K562 (cell line): ENCODE data around the gene GCDH. TPM values are rescaled to one million over a fixed set of nuclear protein-coding genes. Genes with fewer than 3 reads are reported as not detected.
A peak's percentile ranks its signal among the peaks of the same experiment; 100 is the strongest.

ENCODE experiments used
- BRCA1 ChIP-seq, 2 experiments: fragments of 450-650 bp in 1 of 2; sonication (generic) in 1 of 2; formaldehyde crosslinking in 1 of 2; IDR thresholded peaks; 2 replicates each; pipeline versions ENCODE4 v1.5.0 to v1.6.1; 2017 to 2020; ENCODE audit warnings: mild to moderate bottlenecking in 1 of 2, missing genetic modification reagents in 1 of 2
- KLF16 ChIP-seq: IDR thresholded peaks from 2 replicates; pipeline ENCODE4 v1.6.1; 2016; ENCODE audit warnings: antibody characterized with exemption
- LEF1 ChIP-seq: fragments of 450-650 bp; IDR thresholded peaks from 2 replicates; pipeline ENCODE4 v1.6.1; 2016; ENCODE audit warnings: mild to moderate bottlenecking
- MTA3 ChIP-seq: fragments of 450-650 bp; formaldehyde crosslinking; IDR thresholded peaks from 2 replicates; pipeline ENCODE4 v1.6.1; 2017; ENCODE audit warnings: mild to moderate bottlenecking, borderline replicate concordance
- NONO ChIP-seq, 2 experiments: fragments of 200-400 bp in 1 of 2; fragments of 450-650 bp in 1 of 2; formaldehyde crosslinking in 1 of 2; IDR thresholded peaks; 2 replicates each; pipeline ENCODE4 v1.6.1; 2017; ENCODE audit warnings: low read depth in 2 of 2, mild to moderate bottlenecking in 2 of 2, moderate library complexity in 2 of 2, low read length in 1 of 2
- PML ChIP-seq: IDR thresholded peaks from 2 replicates; pipeline ENCODE4 v1.6.1; 2012; ENCODE audit warnings: low read length, inconsistent platforms
- RBM14 ChIP-seq: fragments of 200-400 bp; formaldehyde crosslinking; IDR thresholded peaks from 2 replicates; pipeline ENCODE4 v1.6.1; 2018; ENCODE audit warnings: low read depth, mild to moderate bottlenecking, low read length, moderate library complexity, borderline replicate concordance; ENCODE audit not compliant: insufficient read depth
- SP2 ChIP-seq: IDR thresholded peaks from 2 replicates; pipeline ENCODE4 v1.6.1; 2011; ENCODE audit warnings: mild to moderate bottlenecking, low read depth, low read length, moderate library complexity; ENCODE audit not compliant: poor library complexity, severe bottlenecking; ENCODE audit errors: extremely low read depth
- TAF7 ChIP-seq: fragments of 450-650 bp; IDR thresholded peaks from 2 replicates; pipeline ENCODE4 v1.6.1; 2016; ENCODE audit warnings: missing genetic modification characterization, missing compliant biosample characterization
- TOE1 ChIP-seq, 2 experiments: fragments of 450-650 bp in 1 of 2; sonication (generic) in 1 of 2; formaldehyde crosslinking in 1 of 2; IDR thresholded peaks; 2 replicates each; pipeline versions ENCODE4 v1.7.1 to v1.8.0; 2016 to 2022; ENCODE audit warnings: borderline replicate concordance in 2 of 2, mild to moderate bottlenecking in 2 of 2, antibody characterized with exemption in 1 of 2, inconsistent platforms in 1 of 2, low read depth in 1 of 2, missing genetic modification reagents in 1 of 2, moderate library complexity in 1 of 2
- ZBTB2 ChIP-seq: fragments of 450-650 bp; IDR thresholded peaks from 2 replicates; pipeline ENCODE4 v1.6.1; 2016; ENCODE audit warnings: antibody characterized with exemption
- polyA plus RNA-seq, 8 experiments: library from polyadenylated mRNA; depleted of rRNA in 4 of 8; stranded (reverse) in 5 of 8; unstranded in 3 of 8; fragments of >200 nt; fragmentation: Nextera tagmentation in 2 of 8; fragmentation: Illumina TruSeq in 1 of 8; extraction: Ambion mirVana in 2 of 8; extraction: Trizol in 1 of 8; gene quantifications; 2 replicates each; pipeline versions ENCODE4 v1.2.1 to v1.2.3, GENCODE V29; 2011 to 2014; ENCODE audit warnings: inconsistent platforms in 1 of 8, missing spikeins in 1 of 8
- total RNA-seq, 7 experiments: library from RNA; depleted of rRNA in 6 of 7; stranded (reverse); fragments of >200 nt in 6 of 7; fragmentation: Illumina TruSeq in 2 of 7; extraction: Trizol in 2 of 7; gene quantifications; 2 replicates each; pipeline versions ENCODE4 v1.2.1 to v1.2.3, GENCODE V29; 2011 to 2021; ENCODE audit warnings: low replicate concordance in 1 of 7
- TF ChIP-seq, protein P1 (sequence below): sonication (generic); formaldehyde crosslinking; IDR thresholded peaks from 2 replicates; pipeline ENCODE4 v1.8.0; 2022; ENCODE audit warnings: mild to moderate bottlenecking, missing genetic modification reagents
- TF ChIP-seq, protein P2 (sequence below): sonication (generic); formaldehyde crosslinking; IDR thresholded peaks from 2 replicates; pipeline ENCODE4 v1.8.0; 2022; ENCODE audit warnings: mild to moderate bottlenecking, missing genetic modification reagents, borderline replicate concordance
- TF ChIP-seq, protein P3 (sequence below): fragments of 250-450 bp; sonication (Bioruptor Pico); IDR thresholded peaks from 2 replicates; pipeline ENCODE4 v1.5.0; 2021; ENCODE audit warnings: mild to moderate bottlenecking, borderline replicate concordance
- TF ChIP-seq, protein P4 (sequence below): sonication (generic); formaldehyde crosslinking; IDR thresholded peaks from 2 replicates; pipeline ENCODE4 v1.8.1; 2023; ENCODE audit warnings: mild to moderate bottlenecking, missing genetic modification reagents, moderate library complexity

GCDH gene
- total and polyA plus RNA-seq, 9 of the 15 experiments (the other 6 are each of a cell fraction or from before 2014, with no cell fraction given): 2.9 to 50.8 (median 19.1) TPM

GRCh38 chr19:12945479-12946091 lies 54.6 kb downstream of the GCDH start, which contains the start of gene RAD23A (continued):
- TF ChIP-seq ZBTB2: peak; percentile 96
- TF ChIP-seq, protein P1, sequence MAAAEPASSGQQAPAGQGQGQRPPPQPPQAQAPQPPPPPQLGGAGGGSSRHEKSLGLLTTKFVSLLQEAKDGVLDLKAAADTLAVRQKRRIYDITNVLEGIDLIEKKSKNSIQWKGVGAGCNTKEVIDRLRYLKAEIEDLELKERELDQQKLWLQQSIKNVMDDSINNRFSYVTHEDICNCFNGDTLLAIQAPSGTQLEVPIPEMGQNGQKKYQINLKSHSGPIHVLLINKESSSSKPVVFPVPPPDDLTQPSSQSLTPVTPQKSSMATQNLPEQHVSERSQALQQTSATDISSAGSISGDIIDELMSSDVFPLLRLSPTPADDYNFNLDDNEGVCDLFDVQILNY: peak; percentile 80
- peak; percentile 97 for TF ChIP-seq TOE1 (IDR thresholded peaks at IDR 0.05; ENCODE audit: borderline replicate concordance)
- TF ChIP-seq TOE1 (CRISPR knock-in tag; IDR thresholded peaks at IDR 0.05; ENCODE audit: borderline replicate concordance, low read depth): peak; percentile 87; the same call in 1 of the 2 replicates
- TF ChIP-seq NONO (IDR thresholded peaks at IDR 0.05; ENCODE audit: low read depth in 2 of 2, low read length in 1 of 2): peak; percentile 47 to 58; a peak in 1 of 4 replicates
- TF ChIP-seq RBM14: no peak
- TF ChIP-seq, protein P2, sequence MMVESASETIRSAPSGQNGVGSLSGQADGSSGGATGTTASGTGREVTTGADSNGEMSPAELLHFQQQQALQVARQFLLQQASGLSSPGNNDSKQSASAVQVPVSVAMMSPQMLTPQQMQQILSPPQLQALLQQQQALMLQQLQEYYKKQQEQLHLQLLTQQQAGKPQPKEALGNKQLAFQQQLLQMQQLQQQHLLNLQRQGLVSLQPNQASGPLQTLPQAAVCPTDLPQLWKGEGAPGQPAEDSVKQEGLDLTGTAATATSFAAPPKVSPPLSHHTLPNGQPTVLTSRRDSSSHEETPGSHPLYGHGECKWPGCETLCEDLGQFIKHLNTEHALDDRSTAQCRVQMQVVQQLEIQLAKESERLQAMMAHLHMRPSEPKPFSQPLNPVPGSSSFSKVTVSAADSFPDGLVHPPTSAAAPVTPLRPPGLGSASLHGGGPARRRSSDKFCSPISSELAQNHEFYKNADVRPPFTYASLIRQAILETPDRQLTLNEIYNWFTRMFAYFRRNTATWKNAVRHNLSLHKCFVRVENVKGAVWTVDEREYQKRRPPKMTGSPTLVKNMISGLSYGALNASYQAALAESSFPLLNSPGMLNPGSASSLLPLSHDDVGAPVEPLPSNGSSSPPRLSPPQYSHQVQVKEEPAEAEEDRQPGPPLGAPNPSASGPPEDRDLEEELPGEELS: no peak
- TF ChIP-seq, protein P3, sequence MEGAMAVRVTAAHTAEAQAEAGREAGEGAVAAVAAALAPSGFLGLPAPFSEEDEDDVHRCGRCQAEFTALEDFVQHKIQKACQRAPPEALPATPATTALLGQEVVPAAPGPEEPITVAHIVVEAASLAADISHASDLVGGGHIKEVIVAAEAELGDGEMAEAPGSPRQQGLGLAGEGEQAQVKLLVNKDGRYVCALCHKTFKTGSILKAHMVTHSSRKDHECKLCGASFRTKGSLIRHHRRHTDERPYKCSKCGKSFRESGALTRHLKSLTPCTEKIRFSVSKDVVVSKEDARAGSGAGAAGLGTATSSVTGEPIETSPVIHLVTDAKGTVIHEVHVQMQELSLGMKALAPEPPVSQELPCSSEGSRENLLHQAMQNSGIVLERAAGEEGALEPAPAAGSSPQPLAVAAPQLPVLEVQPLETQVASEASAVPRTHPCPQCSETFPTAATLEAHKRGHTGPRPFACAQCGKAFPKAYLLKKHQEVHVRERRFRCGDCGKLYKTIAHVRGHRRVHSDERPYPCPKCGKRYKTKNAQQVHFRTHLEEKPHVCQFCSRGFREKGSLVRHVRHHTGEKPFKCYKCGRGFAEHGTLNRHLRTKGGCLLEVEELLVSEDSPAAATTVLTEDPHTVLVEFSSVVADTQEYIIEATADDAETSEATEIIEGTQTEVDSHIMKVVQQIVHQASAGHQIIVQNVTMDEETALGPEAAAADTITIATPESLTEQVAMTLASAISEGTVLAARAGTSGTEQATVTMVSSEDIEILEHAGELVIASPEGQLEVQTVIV (CRISPR knock-in tag): no peak
- TF ChIP-seq PML: peak; percentile 83
- TF ChIP-seq KLF16: no peak
- no peak for TF ChIP-seq BRCA1 (IDR thresholded peaks at IDR 0.05)
- no peak for TF ChIP-seq BRCA1 (CRISPR knock-in tag; IDR thresholded peaks at IDR 0.05)
- no peak for TF ChIP-seq SP2
- TF ChIP-seq TAF7: peak; percentile 83
- TF ChIP-seq, protein P4, sequence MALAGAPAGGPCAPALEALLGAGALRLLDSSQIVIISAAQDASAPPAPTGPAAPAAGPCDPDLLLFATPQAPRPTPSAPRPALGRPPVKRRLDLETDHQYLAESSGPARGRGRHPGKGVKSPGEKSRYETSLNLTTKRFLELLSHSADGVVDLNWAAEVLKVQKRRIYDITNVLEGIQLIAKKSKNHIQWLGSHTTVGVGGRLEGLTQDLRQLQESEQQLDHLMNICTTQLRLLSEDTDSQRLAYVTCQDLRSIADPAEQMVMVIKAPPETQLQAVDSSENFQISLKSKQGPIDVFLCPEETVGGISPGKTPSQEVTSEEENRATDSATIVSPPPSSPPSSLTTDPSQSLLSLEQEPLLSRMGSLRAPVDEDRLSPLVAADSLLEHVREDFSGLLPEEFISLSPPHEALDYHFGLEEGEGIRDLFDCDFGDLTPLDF (CRISPR knock-in tag): peak; percentile 86
- peak; percentile 99 for TF ChIP-seq MTA3
- no peak for TF ChIP-seq LEF1
